Subcutaneous adipose tissue (tissue), 4 donors: ENCODE data around the gene CHD1L. TPM values are rescaled to one million over a fixed set of nuclear protein-coding genes. Genes with fewer than 3 reads are reported as not detected.

ENCODE experiments used
- total RNA-seq, 4 donors: library from RNA; depleted of rRNA; stranded (reverse); fragments of >200 nt; gene quantifications; one replicate each; pipeline ENCODE4 v1.1.0, GENCODE V29; 2016
- TF ChIP-seq, protein P1 (sequence below): fragments of 450-650 bp; IDR thresholded peaks from one replicate; pipeline ENCODE4 v1.5.1; 2016; ENCODE audit warnings: low read depth, mild to moderate bottlenecking, control low read depth, antibody characterized with exemption, moderate library complexity

Gene CHD1L
- total RNA-seq, 4 donors from 2014 or later = 18.5 to 26.4 (median 23.6) TPM

DNA sequence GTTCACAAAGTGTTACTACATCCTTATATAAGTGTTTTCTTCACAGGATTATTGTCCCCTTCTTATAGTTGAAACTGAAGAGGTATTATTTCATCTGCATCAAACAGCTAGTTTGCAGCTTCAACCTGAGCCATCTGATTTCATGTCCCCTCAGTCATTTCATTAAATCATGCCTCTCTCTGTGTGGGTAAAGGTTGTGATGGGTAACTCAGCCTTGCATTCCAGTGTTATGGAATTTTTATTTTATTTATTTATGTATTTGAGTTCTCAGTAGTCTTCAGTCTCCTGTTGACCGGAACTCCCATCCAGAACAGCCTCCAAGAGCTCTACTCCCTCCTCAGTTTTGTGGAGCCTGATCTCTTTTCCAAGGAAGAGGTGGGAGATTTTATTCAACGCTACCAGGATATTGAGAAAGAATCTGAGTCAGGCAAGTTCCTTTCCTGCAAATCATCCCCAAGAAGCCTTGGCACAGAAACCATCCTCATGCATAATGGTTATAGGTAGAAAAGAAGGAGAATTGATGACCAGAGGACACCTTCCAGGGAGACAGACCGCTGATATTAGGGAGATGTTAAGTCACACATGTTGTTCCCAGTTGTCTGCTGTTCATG is 21.8 kb downstream of the CHD1L start:
- TF ChIP-seq, protein P1, sequence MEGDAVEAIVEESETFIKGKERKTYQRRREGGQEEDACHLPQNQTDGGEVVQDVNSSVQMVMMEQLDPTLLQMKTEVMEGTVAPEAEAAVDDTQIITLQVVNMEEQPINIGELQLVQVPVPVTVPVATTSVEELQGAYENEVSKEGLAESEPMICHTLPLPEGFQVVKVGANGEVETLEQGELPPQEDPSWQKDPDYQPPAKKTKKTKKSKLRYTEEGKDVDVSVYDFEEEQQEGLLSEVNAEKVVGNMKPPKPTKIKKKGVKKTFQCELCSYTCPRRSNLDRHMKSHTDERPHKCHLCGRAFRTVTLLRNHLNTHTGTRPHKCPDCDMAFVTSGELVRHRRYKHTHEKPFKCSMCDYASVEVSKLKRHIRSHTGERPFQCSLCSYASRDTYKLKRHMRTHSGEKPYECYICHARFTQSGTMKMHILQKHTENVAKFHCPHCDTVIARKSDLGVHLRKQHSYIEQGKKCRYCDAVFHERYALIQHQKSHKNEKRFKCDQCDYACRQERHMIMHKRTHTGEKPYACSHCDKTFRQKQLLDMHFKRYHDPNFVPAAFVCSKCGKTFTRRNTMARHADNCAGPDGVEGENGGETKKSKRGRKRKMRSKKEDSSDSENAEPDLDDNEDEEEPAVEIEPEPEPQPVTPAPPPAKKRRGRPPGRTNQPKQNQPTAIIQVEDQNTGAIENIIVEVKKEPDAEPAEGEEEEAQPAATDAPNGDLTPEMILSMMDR = no peak

DNA sequence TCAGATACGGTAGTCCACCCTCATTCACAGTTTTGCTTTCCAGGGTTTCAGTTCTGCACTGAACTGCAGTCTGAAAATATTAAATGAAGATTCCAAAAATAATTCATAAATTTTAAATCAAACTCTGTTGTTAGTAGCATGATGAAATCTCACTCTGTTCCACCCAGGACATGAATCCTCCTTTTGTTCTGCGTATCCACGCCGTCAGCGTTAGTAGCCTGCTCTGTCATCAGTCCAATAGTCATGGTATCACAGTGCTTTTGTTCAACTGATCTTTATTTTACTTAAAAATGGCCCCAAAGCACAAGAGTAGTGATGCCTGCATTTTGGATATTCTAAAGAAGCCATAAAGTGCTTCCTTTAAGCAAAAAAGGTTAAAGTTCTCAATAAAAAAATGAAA is 23.9 kb downstream of the CHD1L start:
- TF ChIP-seq, protein P1 = no peak

DNA sequence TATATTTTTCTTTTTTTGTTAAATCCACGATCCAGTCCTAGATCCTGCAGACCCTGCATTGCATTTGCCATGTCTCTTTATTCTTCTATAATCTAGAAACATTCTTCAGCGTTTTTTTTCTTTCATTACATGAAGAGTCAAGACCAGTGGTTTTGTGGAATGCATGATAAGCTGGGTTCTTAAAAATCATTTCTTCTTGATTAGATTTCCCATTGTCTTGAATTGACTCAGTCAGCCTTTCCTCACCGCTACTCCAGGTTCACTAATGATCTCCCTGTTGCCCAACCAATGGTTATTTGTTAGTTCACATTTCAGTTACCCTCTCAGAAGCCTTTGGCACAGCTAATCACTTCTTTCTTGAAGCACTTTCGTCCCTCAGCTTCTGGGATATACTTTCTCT is 25.2 kb downstream of the CHD1L start:
- TF ChIP-seq, protein P1 = no peak

DNA sequence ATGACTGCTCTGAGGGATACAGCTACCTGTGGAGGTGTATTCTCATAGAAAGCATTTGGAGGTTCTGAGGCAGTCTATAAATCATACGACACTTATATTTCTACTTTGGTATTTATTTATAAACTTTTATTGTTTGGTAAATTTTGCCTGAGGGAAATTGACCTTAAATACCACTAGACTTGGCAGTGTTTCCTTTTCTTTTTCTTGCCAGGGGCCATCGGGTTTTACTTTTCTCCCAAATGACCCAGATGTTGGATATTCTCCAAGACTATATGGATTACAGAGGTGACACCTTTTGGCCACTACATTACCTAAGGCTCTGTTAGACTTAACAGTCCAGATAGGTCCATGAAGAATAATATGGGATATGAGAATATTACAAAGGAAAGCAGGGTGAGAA is 28.2 kb downstream of the CHD1L start:
- TF ChIP-seq, protein P1 = no peak

DNA sequence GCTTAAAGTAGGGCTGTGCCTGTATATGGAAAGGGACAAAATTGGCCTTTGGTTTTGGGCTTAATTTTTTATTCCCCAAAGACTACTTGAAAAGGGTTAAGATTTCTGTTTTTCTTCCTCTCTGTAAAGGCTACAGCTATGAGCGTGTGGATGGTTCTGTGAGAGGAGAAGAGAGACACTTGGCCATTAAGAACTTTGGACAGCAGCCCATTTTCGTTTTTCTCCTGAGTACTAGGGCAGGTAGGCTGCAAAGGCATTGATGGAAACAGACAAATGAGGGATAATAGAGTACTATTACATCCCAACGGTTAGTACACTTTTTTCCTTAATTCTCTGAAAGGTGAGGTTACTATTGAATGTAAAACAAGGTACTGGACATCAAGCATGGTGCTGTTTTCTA is 29.6 kb downstream of the CHD1L start:
- TF ChIP-seq, protein P1 = no peak

DNA sequence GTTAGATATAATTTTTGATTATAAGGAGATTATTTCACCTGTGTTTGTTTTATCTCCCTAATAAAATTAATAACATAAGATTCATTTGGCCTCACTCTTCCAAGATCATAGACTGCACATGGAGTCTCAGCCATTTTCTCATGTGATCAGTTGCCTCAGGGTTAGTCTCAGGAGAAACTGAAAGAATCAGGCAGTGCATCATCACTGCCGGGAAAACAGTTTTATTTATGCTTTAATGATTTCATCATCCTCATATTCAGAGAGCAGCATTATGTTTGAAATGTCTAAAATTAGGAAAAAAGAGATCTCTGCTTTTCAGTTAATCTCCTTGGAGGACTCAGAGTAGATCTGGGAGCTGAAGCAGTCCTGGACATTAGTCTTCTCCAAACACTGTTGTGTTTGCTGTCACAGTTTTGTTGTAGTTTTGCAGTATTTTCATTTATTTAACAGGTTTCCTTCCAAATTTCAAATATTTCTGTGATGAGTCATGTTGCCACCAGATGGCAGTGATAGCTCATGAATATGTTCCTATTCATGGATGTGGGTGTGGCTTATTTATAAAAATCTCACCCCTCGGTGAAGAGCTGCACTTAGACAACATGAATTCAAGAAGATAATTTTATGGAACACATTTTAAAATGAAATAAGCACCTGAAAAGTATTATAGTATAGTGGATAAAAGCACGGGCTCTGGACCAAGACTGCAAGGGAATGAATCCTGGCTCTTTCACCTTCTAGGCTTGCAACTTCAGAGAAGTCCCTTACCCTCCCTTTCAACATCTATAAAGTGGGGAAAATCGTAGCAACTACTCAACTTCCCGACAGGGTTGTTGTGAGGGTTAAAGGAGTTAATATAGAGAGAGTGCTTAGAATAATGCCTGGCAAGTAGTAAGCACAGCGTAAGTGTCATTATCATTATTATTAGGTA is 31.2 kb downstream of the CHD1L start:
- TF ChIP-seq, protein P1 = no peak

DNA sequence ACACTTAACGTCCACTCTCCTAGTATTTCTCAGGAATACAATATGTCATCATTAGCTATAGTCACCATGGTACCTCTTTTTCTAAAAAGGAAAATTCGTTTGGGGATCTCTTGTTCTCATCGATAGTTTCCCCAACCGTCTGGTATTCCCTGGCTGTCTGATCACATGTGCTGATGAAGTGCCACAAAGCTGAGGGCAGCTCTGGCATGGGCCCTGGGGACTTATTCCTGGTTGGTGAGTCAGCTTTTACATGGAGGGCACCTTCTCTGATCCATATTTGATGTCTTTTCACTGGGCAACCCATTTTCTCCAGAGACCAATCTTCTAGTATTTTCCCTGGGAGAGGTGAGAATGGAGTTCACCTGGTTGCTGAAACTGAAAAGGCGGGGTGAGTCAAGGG is 39.5 kb downstream of the CHD1L start:
- TF ChIP-seq, protein P1 = no peak
